GM21381 (cell line): Measurements from ENCODE around the gene TNFSF10.

Experiments used
- ATAC-seq: cut with Tn5 transposase; IDR thresholded peaks from one replicate; pipeline ENCODE4 v1.9.1; 2021; ENCODE audit warnings: mild to moderate bottlenecking, moderate library complexity; ENCODE audit not compliant: unreplicated experiment

The TNFSF10 gene

GRCh38 chr3:172461530-172462138 lies 61.6 kb downstream of the TNFSF10 start:
- no peak for ATAC-seq

GRCh38 chr3:172456404-172456803 lies 66.8 kb downstream of the TNFSF10 start:
- ATAC-seq, result no peak
